ENCODE results near the gene CEP57L1.

Gene CEP57L1

GRCh38 chr6:109170333-109170732 lies 75.0 kb downstream of the CEP57L1 start:
- no peak for DNase-seq (ENCODE audit: low read depth)
- TF ChIP-seq POLR2A (IDR thresholded peaks at IDR 0.05; ENCODE audit: extremely low read depth, insufficient read length) (no peak), MYC (IDR thresholded peaks at IDR 0.05; ENCODE audit: low read depth, low read length) (no peak), MAX (IDR thresholded peaks at IDR 0.05; ENCODE audit: low read depth, low read length) (no peak)
- TF ChIP-seq, protein P1, sequence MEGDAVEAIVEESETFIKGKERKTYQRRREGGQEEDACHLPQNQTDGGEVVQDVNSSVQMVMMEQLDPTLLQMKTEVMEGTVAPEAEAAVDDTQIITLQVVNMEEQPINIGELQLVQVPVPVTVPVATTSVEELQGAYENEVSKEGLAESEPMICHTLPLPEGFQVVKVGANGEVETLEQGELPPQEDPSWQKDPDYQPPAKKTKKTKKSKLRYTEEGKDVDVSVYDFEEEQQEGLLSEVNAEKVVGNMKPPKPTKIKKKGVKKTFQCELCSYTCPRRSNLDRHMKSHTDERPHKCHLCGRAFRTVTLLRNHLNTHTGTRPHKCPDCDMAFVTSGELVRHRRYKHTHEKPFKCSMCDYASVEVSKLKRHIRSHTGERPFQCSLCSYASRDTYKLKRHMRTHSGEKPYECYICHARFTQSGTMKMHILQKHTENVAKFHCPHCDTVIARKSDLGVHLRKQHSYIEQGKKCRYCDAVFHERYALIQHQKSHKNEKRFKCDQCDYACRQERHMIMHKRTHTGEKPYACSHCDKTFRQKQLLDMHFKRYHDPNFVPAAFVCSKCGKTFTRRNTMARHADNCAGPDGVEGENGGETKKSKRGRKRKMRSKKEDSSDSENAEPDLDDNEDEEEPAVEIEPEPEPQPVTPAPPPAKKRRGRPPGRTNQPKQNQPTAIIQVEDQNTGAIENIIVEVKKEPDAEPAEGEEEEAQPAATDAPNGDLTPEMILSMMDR (IDR thresholded peaks at IDR 0.05; ENCODE audit: low read depth, low read length) = no peak
- no peak overlapping the region for H3K4me3 ChIP-seq (ENCODE audit: low read depth, low read length)

DNA sequence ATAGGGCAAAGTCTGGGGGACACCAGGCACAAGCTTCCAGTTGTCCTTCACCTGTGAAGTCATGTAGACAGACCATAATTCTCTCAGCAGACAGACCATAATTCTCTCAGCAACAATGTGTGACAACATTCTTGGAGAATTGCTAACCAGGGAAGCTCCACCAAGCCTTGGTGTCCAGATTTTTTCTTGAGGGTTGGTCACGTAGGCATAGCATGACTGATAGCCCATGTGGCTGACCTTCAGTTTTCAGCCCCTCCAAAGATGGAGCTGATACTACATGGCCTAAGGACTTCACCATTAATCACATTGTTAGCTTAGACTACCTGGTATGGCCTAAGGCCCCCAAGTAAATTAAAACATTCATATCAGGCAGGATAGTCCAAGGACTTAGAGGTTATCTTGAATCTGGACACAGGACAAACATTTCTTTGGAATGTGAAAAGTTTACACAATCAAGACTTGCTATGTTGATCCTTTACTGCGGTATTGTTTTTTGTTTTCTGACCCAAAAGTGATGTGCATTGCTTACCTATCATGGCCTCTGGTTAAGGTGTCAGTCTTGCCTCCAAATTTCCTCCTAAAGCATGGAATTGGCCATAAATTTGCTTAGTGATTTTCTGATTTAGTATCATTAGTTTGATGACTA lies 76.9 kb downstream of the CEP57L1 start:
- no peak for DNase-seq (ENCODE audit: low read depth)
- H3K4me3 ChIP-seq (ENCODE audit: low read depth, low read length) = no peak overlapping the region
- TF ChIP-seq, protein P1 (IDR thresholded peaks at IDR 0.05; ENCODE audit: low read depth, low read length) = no peak
- TF ChIP-seq POLR2A (IDR thresholded peaks at IDR 0.05; ENCODE audit: extremely low read depth, insufficient read length) = no peak
- no peak for TF ChIP-seq MAX (IDR thresholded peaks at IDR 0.05; ENCODE audit: low read depth, low read length)
- no peak for TF ChIP-seq MYC (IDR thresholded peaks at IDR 0.05; ENCODE audit: low read depth, low read length)

- no peak overlapping the region for H3K4me3 ChIP-seq (ENCODE audit: low read depth, low read length)
- TF ChIP-seq POLR2A (IDR thresholded peaks at IDR 0.05; ENCODE audit: extremely low read depth, insufficient read length) (no peak), MAX (IDR thresholded peaks at IDR 0.05; ENCODE audit: low read depth, low read length) (no peak), MYC (IDR thresholded peaks at IDR 0.05; ENCODE audit: low read depth, low read length) (no peak)
- TF ChIP-seq, protein P1 (IDR thresholded peaks at IDR 0.05; ENCODE audit: low read depth, low read length) = no peak
- DNase-seq (ENCODE audit: low read depth) = no peak
These were observed 79.6 kb downstream of the CEP57L1 start for GRCh38 chr6:109174916-109175315.

GRCh38 chr6:109178921-109179320 lies 83.6 kb downstream of the CEP57L1 start:
- no peak overlapping the region for H3K4me3 ChIP-seq (ENCODE audit: low read depth, low read length)
- DNase-seq (ENCODE audit: low read depth) = no peak
- TF ChIP-seq POLR2A (IDR thresholded peaks at IDR 0.05; ENCODE audit: extremely low read depth, insufficient read length) = no peak
- TF ChIP-seq, protein P1 (IDR thresholded peaks at IDR 0.05; ENCODE audit: low read depth, low read length) = no peak
- no peak for TF ChIP-seq MYC (IDR thresholded peaks at IDR 0.05; ENCODE audit: low read depth, low read length)
- TF ChIP-seq MAX (IDR thresholded peaks at IDR 0.05; ENCODE audit: low read depth, low read length) = no peak

GRCh38 chr6:109179507-109179906 lies 84.2 kb downstream of the CEP57L1 start:
- no peak overlapping the region for H3K4me3 ChIP-seq (ENCODE audit: low read depth, low read length)
- TF ChIP-seq, protein P1 (IDR thresholded peaks at IDR 0.05; ENCODE audit: low read depth, low read length) = no peak
- TF ChIP-seq MYC (IDR thresholded peaks at IDR 0.05; ENCODE audit: low read depth, low read length) = no peak
- TF ChIP-seq POLR2A (IDR thresholded peaks at IDR 0.05; ENCODE audit: extremely low read depth, insufficient read length) = no peak
- no peak for TF ChIP-seq MAX (IDR thresholded peaks at IDR 0.05; ENCODE audit: low read depth, low read length)
- DNase-seq (ENCODE audit: low read depth) = no peak
